COLO668 (cell line): ENCODE measurements around the gene PRKAR1B.
"Not testable (repeated sequence)": the region's sequence is repeated elsewhere in the genome, so short reads cannot be mapped to it uniquely, and the experiment has no call there.

ENCODE experiments used
- DNase-seq: peaks from one replicate; lab custom pipeline; 2025; ENCODE audit not compliant: unreplicated experiment; lab: John Stamatoyannopoulos, UW

The PRKAR1B gene

GRCh38 chr7:757741-758163 lies 30.7 kb upstream of the PRKAR1B start:
- no peak for DNase-seq

- no peak for DNase-seq
Measured at GRCh38 chr7:756928-757560, 30.0 kb upstream of the PRKAR1B start.

GRCh38 chr7:756231-756927 lies 29.3 kb upstream of the PRKAR1B start:
- no peak for DNase-seq

- DNase-seq: no peak
Measured at GRCh38 chr7:755413-755805, 28.3 kb upstream of the PRKAR1B start.

GRCh38 chr7:754531-755412 lies 27.7 kb upstream of the PRKAR1B start:
- DNase-seq: no peak

GRCh38 chr7:753190-753589 lies 26.1 kb upstream of the PRKAR1B start:
- DNase-seq: no peak

- DNase-seq: not testable (repeated sequence)
Measured at GRCh38 chr7:752256-752655, 25.2 kb upstream of the PRKAR1B start.

GRCh38 chr7:751826-752225 lies 24.7 kb upstream of the PRKAR1B start:
- DNase-seq: no peak

- no peak for DNase-seq
Measured at GRCh38 chr7:750111-750905, 23.2 kb upstream of the PRKAR1B start.

- DNase-seq: no peak
Measured at GRCh38 chr7:749140-749551, 22.1 kb upstream of the PRKAR1B start.

- no peak for DNase-seq
Measured at GRCh38 chr7:748446-748845, 21.4 kb upstream of the PRKAR1B start.

- no peak for DNase-seq
Measured at GRCh38 chr7:747186-747585, 20.1 kb upstream of the PRKAR1B start.

GRCh38 chr7:746155-747061 lies 19.3 kb upstream of the PRKAR1B start:
- no peak for DNase-seq

GRCh38 chr7:745431-746154 lies 18.5 kb upstream of the PRKAR1B start:
- no peak for DNase-seq

GRCh38 chr7:744854-745430 lies 17.9 kb upstream of the PRKAR1B start:
- DNase-seq: no peak

GRCh38 chr7:744128-744520 lies 17.0 kb upstream of the PRKAR1B start:
- not testable (repeated sequence) for DNase-seq

- DNase-seq: not testable (repeated sequence)
Measured at GRCh38 chr7:743341-744127, 16.5 kb upstream of the PRKAR1B start.

- no peak for DNase-seq
Measured at GRCh38 chr7:742791-743190, 15.7 kb upstream of the PRKAR1B start.
